Hepatic stellate cell (primary cell): Measurements from ENCODE around the gene ST8SIA1.
"Not testable (repeated sequence)": the region's sequence is repeated elsewhere in the genome, so short reads cannot be mapped to it uniquely, and the experiment has no call there.

Source experiments
- DNase-seq: peaks from one replicate; pipeline ENCODE4 v3.0.0; 2011; ENCODE audit warnings: low spot score

Gene ST8SIA1

DNA sequence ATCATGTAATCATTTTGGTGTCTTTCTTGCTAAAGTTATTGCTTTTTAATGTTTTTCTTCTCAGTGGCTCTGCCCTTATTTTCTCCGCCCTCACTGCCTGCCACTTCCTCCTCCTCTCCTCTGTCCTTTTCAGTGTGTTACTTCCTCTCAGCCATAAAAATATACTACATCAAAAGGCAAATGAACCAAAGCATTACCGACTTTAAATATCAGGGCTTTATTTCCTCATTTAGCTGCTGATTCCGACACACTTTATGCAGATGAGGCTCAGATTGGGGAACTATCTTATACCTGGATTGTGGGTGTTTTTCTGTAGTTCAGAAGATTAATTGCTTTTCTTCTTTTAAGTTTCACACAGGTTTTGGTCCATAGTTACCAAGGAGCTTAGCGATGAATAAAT lies 170.4 kb downstream of the ST8SIA1 start:
- no peak for DNase-seq

DNA sequence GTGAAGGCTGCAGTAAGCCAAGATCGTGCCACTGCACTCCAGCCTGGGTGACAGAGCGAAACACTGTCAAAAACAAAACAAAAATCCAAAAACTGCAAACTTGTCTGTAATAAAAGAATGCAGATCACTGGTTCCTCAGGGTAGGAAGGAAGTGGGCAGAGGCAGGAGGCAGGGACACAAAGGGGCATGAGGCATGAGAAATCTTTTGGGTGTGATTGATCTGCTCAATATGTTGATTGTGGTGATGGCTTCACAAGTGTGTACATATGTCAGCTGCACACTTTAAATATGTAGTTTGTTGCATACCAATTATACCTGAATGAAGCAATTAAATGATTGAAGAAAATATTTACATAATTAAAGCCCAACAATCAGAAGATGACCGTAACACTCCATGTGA lies 170.9 kb downstream of the ST8SIA1 start:
- DNase-seq: no peak

DNA sequence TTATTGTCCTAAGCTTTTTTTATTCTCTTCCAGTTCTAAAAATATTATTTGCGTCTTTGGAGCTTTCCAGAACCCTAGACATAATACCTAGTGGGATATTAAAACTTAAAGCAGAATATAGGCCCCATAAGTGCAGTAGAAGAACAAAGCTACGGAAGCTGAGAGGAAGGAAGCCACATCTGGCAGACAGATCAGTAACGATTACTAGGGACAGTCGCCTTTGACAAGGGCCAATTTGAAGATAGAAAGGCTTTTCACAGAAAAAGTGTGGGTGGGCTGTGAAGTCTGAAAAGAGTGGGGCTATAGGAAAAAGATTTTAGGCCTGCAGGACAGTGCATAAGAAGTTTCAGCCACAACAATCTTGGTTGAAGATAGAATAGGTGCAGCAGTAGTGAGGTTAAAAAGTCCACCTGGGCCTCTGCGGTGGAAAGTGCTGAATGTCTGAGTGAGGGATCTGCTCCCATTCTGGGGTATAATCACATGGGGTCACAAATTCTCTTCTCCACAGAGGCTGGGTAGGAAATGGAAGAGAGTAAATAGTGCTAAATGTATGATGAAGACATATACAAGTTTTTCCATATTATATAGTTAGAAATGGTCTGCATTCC lies 174.0 kb downstream of the ST8SIA1 start:
- no peak for DNase-seq

DNA sequence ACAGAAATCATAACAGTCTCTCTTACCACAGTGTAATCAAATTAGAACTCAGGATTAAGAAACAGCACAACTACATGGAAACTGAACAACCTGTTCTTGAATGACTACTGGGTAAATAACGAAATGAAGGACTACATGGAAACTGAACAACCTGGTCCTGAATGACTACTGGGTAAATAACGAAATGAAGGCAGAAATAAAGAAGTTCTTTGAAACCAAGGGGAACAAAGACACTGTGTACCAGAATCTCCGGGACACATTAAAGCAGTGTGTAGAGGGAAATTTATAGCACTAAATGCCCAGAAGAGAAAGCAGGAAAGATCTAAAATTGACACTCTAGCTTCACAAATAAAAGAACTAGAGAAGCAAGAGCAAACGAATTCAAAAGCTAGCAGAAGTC lies 185.2 kb downstream of the ST8SIA1 start:
- not testable (repeated sequence) for DNase-seq

DNA sequence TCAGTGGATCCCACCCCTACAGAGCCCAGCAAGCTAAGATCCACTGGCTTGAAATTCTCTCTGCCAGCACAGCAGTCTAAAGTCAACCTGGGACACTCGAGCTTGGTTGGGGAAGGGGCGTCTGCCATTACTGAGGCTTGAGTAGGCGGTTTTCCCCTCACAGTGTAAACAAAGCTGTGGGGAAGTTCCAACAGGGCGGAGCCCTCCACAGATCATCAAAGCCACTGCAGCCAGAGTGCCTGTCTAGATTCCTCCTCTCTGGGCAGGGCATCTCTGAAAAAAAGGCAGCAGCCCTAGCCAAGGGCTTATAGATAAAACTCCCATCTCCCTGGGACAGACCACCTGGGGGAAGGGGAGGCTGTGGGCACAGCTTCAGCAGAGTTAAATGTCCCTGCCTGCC lies 187.8 kb downstream of the ST8SIA1 start:
- DNase-seq: not testable (repeated sequence)
